B cell (primary cell): ENCODE measurements around the gene SLC9A9. TPM values are rescaled to one million over a fixed set of nuclear protein-coding genes. Genes with fewer than 3 reads are reported as not detected.

ENCODE experiments used
- ATAC-seq: fragments of 200-7000 bp; cut with Tn5 transposase; one replicate; pipeline ENCODE4 v1.10.0; 2021; ENCODE audit warnings: low read depth, mild to moderate bottlenecking, moderate number of reproducible peaks, moderate library complexity
- CTCF ChIA-PET: fragments of 350-600 bp; sonication (Branson Sonifier 250); formaldehyde crosslinking; loops from one replicate; lab custom pipeline; 2021; ENCODE audit warnings: antibody characterized with exemption, inconsistent platforms; lab: Charles Lee
- POLR2A ChIA-PET: fragments of 350-600 bp; sonication (Branson Sonifier 250); formaldehyde crosslinking; loops from one replicate; lab custom pipeline; 2021; ENCODE audit warnings: antibody characterized with exemption; lab: Charles Lee
- DNase-seq: peaks from one replicate; pipeline ENCODE4 v3.0.0; 2013
- H2AFZ ChIP-seq: 2 replicates; pipeline ENCODE4 v1.6.1; 2012; ENCODE audit warnings: mild to moderate bottlenecking, low read depth, low read length; ENCODE audit not compliant: insufficient read depth, poor library complexity, severe bottlenecking
- H3K27ac ChIP-seq, 2 donors: 1 replicate in 1 of 2; 2 replicates in 1 of 2; pipeline ENCODE4 v1.5.1; 2012 to 2013; ENCODE audit warnings: low read length in 2 of 2, mild to moderate bottlenecking in 2 of 2, moderate library complexity in 1 of 2
- H3K27me3 ChIP-seq, 4 experiments: fragments of 200-600 bp in 1 of 4; sonication (generic) in 1 of 4; replicated peaks in 1 of 4; 1 replicate in 2 of 4; 2 replicates in 2 of 4; pipeline versions ENCODE4 v1.6.1 to v1.7.0; 2013 to 2016; ENCODE audit warnings: low read length in 3 of 4, mild to moderate bottlenecking in 2 of 4, mixed read lengths in 1 of 4, moderate library complexity in 1 of 4; ENCODE audit not compliant: insufficient read depth in 4 of 4, control insufficient read depth in 3 of 4; ENCODE audit errors: control extremely low read depth in 1 of 4
- H3K36me3 ChIP-seq, 2 experiments: replicated peaks in 1 of 2; 1 replicate in 1 of 2; 2 replicates in 1 of 2; pipeline versions ENCODE4 v1.6.1 to v1.7.1; 2013; ENCODE audit warnings: low read length in 1 of 2; ENCODE audit not compliant: insufficient read depth in 2 of 2, control insufficient read depth in 1 of 2; ENCODE audit errors: control extremely low read depth in 1 of 2, extremely low read depth in 1 of 2
- H3K4me1 ChIP-seq, 2 donors: fragments of 200-600 bp in 1 of 2; sonication (generic) in 1 of 2; 1 replicate in 1 of 2; 2 replicates in 1 of 2; pipeline versions ENCODE4 v1.5.1 to v1.6.1; 2013 to 2017; ENCODE audit warnings: low read length in 2 of 2; ENCODE audit not compliant: control insufficient read depth in 2 of 2, insufficient read depth in 2 of 2
- H3K4me2 ChIP-seq: replicated peaks from 2 replicates; pipeline ENCODE3; 2012; ENCODE audit warnings: mild to moderate bottlenecking, low read depth, low read length; ENCODE audit not compliant: poor library complexity, severe bottlenecking
- H3K4me3 ChIP-seq, 5 experiments: fragments of 200-600 bp in 1 of 5; sonication (generic) in 1 of 5; 1 replicate in 3 of 5; 2 replicates in 2 of 5; pipeline versions ENCODE4 v1.5.1 to v1.7.0; 2011 to 2016; ENCODE audit warnings: low read length in 4 of 5, mild to moderate bottlenecking in 4 of 5, low read depth in 2 of 5, control low read depth in 1 of 5, moderate library complexity in 1 of 5; ENCODE audit not compliant: insufficient read depth in 1 of 5; ENCODE audit errors: control extremely low read depth in 1 of 5, extremely low read depth in 1 of 5
- H3K79me2 ChIP-seq: fragments of 200-600 bp; sonication (generic); one replicate; pipeline ENCODE4 v1.6.0; 2016; ENCODE audit warnings: low read length; ENCODE audit not compliant: control insufficient read depth, insufficient read depth
- H3K9ac ChIP-seq: fragments of 200-600 bp; sonication (generic); 2 replicates; pipeline ENCODE4 v1.6.1; 2017; ENCODE audit warnings: mild to moderate bottlenecking, low read length, moderate library complexity
- H3K9me3 ChIP-seq, 3 donors: one replicate each; pipeline versions ENCODE4 v1.6.1 to v1.7.1; 2013; ENCODE audit warnings: low read length in 2 of 3; ENCODE audit not compliant: control insufficient read depth in 2 of 3, insufficient read depth in 1 of 3; ENCODE audit errors: control extremely low read depth in 1 of 3
- H4K20me1 ChIP-seq: 2 replicates; pipeline ENCODE4 v1.6.0; 2012; ENCODE audit warnings: mild to moderate bottlenecking, low read length; ENCODE audit not compliant: insufficient read depth, control insufficient read depth, poor library complexity, severe bottlenecking
- H3K27ac Mint-ChIP-seq: one replicate; pipeline ENCODE4 v1.8.0; 2021; ENCODE audit warnings: mixed read lengths
- H3K27me3 Mint-ChIP-seq: one replicate; pipeline ENCODE4 v1.8.0; 2021; ENCODE audit warnings: mixed read lengths
- H3K4me1 Mint-ChIP-seq: one replicate; pipeline ENCODE4 v1.8.0; 2021; ENCODE audit warnings: mixed read lengths
- H3K4me3 Mint-ChIP-seq: one replicate; pipeline ENCODE4 v1.8.0; 2021; ENCODE audit warnings: mixed read lengths
- H3K9me3 Mint-ChIP-seq: one replicate; pipeline ENCODE4 v1.8.0; 2022; ENCODE audit warnings: mixed read lengths; ENCODE audit not compliant: insufficient read depth
- EZH2 ChIP-seq: IDR thresholded peaks from 2 replicates; pipeline ENCODE4 v1.6.1; 2012; ENCODE audit warnings: borderline replicate concordance, low read depth, mild to moderate bottlenecking, moderate library complexity, low read length; ENCODE audit not compliant: insufficient read depth, poor library complexity, severe bottlenecking
- WGBS: methylation state at CpG from one replicate; pipeline ENCODE4 v1.1.5; 2013; ENCODE audit warnings: missing lambda C conversion rate; ENCODE audit not compliant: insufficient coverage; 5-methylcytosine and 5-hydroxymethylcytosine counted together
- intact Hi-C: fragments of 100-400 bp; cut with micrococcal nuclease; formaldehyde crosslinking; loops from one replicate; pipeline ENCODE4 v1.10.0; 2022
- polyA plus RNA-seq: library from polyadenylated mRNA; depleted of rRNA; stranded (reverse); fragments of >200 nt; gene quantifications from 2 replicates; pipeline ENCODE4 v1.2.3, GENCODE V29; 2012
- total RNA-seq, 2 donors: library from RNA; stranded (reverse); fragments of 120-200 nt in 1 of 2; gene quantifications; 1 replicate in 1 of 2; 2 replicates in 1 of 2; pipeline versions ENCODE4 v1.2.3 to v1.2.4, GENCODE V29; 2013 to 2022
- TF ChIP-seq, protein P1 (sequence below): fragments of 200-600 bp; IDR thresholded peaks from one replicate; pipeline ENCODE4 v1.8.0; 2022; ENCODE audit warnings: antibody characterized with exemption, mild to moderate bottlenecking

The SLC9A9 gene
- total and polyA plus RNA-seq, 2 donors (not counting 1 experiment from before 2014, with no cell fraction given) = 7.7 to 17.3 TPM

DNA sequence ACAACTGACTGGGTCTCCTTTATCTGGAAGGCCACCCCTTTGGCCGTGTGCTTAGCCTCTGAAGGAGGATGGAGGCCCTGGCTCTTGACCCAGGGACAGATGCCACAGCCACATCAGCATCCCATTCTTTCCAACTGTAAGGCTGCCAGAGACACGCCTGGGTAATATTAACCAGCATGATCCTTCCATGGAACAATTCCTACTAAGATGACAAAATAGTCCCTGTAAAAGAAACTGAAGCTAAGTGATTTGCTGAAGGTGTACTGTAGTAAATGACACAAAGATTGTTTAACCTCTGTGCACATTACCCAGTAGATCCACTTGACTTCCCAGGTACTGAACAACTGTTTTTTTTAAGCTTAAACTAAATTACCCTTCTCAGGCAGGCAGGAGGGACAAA is 352.7 kb downstream of the SLC9A9 start:
- no peaks in the 10 kb centered on the region for H3K79me2 ChIP-seq
- DNase-seq (no peak), ATAC-seq (no peak)
- CTCF ChIA-PET = no interaction called here
- H3K4me3 Mint-ChIP-seq = no peak overlapping the region
- no peaks in the 10 kb centered on the region for H4K20me1 ChIP-seq
- no peak overlapping the region for H3K27ac Mint-ChIP-seq
- H3K4me3 ChIP-seq = no peak overlapping the region
- H3K36me3 ChIP-seq = no peaks in the 10 kb centered on the region
- H3K4me1 ChIP-seq = no peaks in the 10 kb centered on the region
- H3K9ac ChIP-seq = no peak overlapping the region
- POLR2A ChIA-PET = no interaction called here
- no peaks in the 10 kb centered on the region for H3K27me3 ChIP-seq
- no peak overlapping the region for H3K4me2 ChIP-seq
- WGBS = 100% methylated on average over 1 of the region's 2 CpGs
- no peak overlapping the region for H3K27ac ChIP-seq
- no peaks in the 10 kb centered on the region for H3K9me3 Mint-ChIP-seq
- no peaks in the 10 kb centered on the region for H3K4me1 Mint-ChIP-seq
- no peak overlapping the region for H2AFZ ChIP-seq
- intact Hi-C loops = no loop called here
- H3K27me3 Mint-ChIP-seq = no peaks in the 10 kb centered on the region
- TF ChIP-seq, protein P1, sequence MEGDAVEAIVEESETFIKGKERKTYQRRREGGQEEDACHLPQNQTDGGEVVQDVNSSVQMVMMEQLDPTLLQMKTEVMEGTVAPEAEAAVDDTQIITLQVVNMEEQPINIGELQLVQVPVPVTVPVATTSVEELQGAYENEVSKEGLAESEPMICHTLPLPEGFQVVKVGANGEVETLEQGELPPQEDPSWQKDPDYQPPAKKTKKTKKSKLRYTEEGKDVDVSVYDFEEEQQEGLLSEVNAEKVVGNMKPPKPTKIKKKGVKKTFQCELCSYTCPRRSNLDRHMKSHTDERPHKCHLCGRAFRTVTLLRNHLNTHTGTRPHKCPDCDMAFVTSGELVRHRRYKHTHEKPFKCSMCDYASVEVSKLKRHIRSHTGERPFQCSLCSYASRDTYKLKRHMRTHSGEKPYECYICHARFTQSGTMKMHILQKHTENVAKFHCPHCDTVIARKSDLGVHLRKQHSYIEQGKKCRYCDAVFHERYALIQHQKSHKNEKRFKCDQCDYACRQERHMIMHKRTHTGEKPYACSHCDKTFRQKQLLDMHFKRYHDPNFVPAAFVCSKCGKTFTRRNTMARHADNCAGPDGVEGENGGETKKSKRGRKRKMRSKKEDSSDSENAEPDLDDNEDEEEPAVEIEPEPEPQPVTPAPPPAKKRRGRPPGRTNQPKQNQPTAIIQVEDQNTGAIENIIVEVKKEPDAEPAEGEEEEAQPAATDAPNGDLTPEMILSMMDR = no peak
- no peak for TF ChIP-seq EZH2
- no peaks in the 10 kb centered on the region for H3K9me3 ChIP-seq

DNA sequence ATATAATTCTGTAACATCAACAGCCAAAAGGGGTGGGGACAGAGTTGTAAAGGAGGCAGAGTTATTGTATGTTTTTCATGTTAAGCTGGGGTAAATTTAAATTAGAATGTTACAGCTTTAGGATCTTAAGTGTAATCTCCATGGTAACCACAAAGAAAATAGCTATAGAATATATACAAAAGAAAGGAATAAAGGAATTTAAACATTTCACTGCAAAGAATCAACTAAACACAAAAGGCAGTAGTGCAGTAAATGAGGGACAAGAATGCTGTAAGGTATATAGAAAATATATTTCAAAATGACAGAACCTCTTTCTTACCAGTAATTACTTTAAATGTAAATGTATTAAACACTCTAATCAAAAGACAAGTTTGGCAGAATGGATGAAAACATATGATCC is 361.7 kb downstream of the SLC9A9 start:
- ATAC-seq = no peak
- no peaks in the 10 kb centered on the region for H3K9me3 Mint-ChIP-seq
- H3K9ac ChIP-seq = no peak overlapping the region
- no peak overlapping the region for H3K4me3 ChIP-seq
- TF ChIP-seq, protein P1 = no peak
- TF ChIP-seq EZH2 = no peak
- H3K79me2 ChIP-seq = no peaks in the 10 kb centered on the region
- H3K4me2 ChIP-seq = no peak overlapping the region
- no peak overlapping the region for H3K27ac Mint-ChIP-seq
- no peak overlapping the region for H2AFZ ChIP-seq
- DNase-seq = no peak
- H3K36me3 ChIP-seq = no peaks in the 10 kb centered on the region
- H4K20me1 ChIP-seq = no peaks in the 10 kb centered on the region
- H3K4me3 Mint-ChIP-seq = no peak overlapping the region
- peaks cover 21% of the 10 kb centered on the region for H3K4me1 Mint-ChIP-seq
- peaks cover 13 to 17% of the 10 kb centered on the region in 2 donors for H3K4me1 ChIP-seq
- no peak overlapping the region for H3K27ac ChIP-seq
- H3K27me3 Mint-ChIP-seq = no peaks in the 10 kb centered on the region
- ChIA-PET CTCF (no interaction called here), POLR2A (no interaction called here)
- no peaks in the 10 kb centered on the region for H3K27me3 ChIP-seq
- no peaks in the 10 kb centered on the region for H3K9me3 ChIP-seq
- intact Hi-C loops = loop anchor here (5.0 kb wide), 1 partner anchor 41 kb away; no protein-coding TSS in a partner anchor
